HG02571 (cell line): Measurements from ENCODE around the gene DGKI.

ENCODE experiments used
- ATAC-seq: cut with Tn5 transposase; IDR thresholded peaks from one replicate; pipeline ENCODE4 v1.9.1; 2021; ENCODE audit warnings: mild to moderate bottlenecking, moderate library complexity; ENCODE audit not compliant: unreplicated experiment

DGKI gene

GRCh38 chr7:137791930-137792329, 54.8 kb downstream of the DGKI start:
- no peak for ATAC-seq

DNA sequence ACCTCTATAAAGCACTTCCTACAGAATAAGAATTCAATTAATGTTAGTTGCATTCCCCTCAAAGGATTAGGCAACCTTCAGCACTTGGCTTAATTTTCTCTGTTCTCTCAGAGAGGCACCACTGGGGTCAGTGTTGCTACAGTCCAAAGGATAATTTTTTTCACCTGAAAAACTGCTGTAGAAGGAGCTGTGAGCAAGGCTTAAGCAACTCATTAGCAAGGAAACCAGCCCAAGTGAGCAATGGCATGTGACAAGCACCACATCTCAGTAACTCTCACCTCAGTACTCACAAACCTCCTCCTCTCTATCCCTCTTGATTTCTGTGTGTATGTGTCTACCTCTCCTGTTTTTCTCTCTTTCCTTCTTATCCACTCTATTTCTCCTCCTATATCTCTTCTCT, 55.9 kb downstream of the DGKI start:
- no peak for ATAC-seq

DNA sequence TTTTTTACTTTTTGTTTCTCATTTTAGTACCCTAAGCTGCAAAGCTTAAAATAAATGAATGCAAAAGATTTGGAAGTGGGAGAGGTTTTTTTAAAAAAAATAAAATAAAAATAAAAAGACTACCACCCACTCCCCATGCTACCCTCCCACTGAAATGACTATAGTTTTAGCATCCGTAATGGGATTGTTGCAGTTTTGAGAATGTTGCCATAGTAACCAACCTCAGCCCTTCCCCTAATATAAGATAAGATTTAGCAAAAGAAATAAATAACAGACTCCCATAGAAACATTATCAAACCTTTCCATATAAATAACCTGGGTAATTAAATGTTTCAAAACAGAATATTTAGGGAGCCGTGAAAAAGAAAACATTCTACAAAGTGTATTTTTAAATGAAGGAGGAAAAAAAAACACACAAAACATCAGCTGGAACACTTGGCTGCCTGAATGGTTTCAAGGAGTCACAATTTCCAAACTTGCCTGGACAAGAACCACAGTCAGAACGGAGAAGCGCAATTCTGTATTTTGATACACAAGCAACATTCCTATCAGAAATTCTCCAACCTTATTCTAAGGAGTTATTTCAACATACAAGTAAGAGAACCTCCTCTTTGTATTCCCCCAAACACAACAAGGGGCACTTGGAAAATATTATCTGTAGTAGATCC, 57.4 kb downstream of the DGKI start:
- ATAC-seq: no peak

- ATAC-seq: no peak
These were observed 59.3 kb downstream of the DGKI start for GRCh38 chr7:137787301-137787976.

GRCh38 chr7:137778511-137778910, 68.3 kb downstream of the DGKI start:
- ATAC-seq: no peak

- no peak for ATAC-seq
These were observed 72.0 kb downstream of the DGKI start for GRCh38 chr7:137774793-137775201.

GRCh38 chr7:137772748-137773147, 74.0 kb downstream of the DGKI start:
- no peak for ATAC-seq

DNA sequence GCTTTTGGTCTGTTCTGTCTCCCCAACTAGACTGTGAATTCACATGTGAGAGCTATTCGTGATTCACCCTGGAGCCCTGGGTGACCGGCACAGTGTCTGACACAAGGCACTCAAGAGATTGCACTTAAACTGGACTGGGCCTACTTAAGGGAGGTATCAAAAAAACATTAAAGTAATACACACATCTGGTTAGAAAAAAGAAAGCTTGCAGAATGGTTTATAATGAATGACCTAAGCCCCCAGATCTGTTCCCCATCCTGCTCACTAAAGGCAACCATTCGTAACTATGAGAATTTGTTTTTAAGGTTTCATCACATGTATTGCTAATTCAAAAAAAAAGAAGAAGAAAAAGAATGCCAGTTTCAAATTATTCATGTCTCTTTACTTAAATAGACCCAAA, 74.5 kb downstream of the DGKI start:
- no peak for ATAC-seq

- no peak for ATAC-seq
These were observed 75.1 kb downstream of the DGKI start for GRCh38 chr7:137771679-137772078.

DNA sequence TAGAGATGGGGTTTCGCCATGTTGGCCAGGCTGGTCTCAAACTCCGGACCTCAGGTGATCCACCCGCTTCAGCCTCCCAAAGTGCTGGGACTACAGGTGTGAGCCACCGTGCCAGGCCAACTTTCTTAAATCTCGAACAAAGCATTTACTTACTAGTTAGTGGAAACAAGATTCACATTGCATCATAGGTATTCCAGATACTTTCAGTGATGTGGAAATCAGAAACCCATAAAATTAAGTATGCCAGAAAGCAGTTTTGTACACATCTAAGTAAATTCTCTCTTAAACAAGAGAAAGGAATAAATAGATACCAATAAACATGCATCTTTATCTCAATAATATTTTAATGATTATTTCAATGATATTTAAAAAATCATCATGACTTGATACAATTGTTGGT, 75.5 kb downstream of the DGKI start:
- no peak for ATAC-seq

- ATAC-seq: no peak
These were observed 78.4 kb downstream of the DGKI start for GRCh38 chr7:137768366-137768765.

DNA sequence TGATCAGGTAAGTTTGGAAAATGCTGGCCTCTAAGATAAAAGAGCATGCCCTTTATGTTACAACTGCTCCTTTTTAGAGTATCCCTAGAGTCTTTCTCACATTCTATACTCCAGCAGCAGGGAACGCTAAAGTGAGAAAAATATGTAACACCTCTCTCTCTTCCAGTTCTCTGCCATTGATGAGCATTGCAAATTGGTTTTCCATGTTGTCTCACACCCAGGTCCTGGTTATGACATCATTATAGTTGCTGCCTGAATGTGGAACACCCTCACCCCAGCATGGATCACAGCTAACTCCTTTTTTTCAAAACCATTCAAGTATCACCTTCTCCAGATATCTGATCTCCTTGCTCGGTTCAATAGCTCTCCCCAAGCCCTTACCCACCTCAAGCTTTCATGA, 84.4 kb downstream of the DGKI start:
- no peak for ATAC-seq

- no peak for ATAC-seq
These were observed 86.7 kb downstream of the DGKI start for GRCh38 chr7:137760111-137760510.

DNA sequence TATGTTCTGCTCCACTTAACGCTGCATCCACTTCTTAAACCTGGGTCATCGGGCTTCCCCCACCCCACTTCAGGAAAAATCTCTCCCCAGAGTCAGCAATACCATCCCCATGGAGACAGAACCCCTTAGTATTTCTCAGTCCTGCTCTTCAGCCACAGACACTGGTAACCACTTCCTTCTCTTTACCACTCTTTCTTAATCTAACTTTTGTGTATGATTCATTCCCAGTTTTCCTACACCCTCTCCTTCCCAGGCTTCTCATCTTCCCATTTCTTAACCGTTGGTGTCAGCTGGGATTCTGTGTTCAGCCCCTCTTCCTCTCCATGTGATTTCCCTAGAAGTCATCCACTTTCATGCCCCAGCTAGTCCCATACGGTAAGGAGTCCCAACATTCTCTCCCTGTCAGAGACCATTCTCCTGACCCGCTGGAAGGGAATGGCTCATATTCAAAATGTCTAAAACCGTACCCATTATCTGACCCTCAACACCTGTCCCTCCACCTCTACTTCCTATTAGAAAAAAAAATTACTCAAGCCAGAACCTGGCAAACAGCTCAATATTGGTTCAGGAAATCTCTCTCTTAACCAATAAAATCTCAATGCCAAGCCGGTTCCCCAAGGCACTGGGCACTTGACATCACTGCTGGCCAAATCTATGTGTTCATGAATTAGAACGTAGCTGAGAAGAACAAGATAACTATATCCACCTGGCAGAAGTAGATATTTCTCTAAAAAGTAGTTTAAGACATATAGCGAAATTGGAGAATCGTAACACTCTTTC, 89.4 kb downstream of the DGKI start:
- ATAC-seq: no peak

DNA sequence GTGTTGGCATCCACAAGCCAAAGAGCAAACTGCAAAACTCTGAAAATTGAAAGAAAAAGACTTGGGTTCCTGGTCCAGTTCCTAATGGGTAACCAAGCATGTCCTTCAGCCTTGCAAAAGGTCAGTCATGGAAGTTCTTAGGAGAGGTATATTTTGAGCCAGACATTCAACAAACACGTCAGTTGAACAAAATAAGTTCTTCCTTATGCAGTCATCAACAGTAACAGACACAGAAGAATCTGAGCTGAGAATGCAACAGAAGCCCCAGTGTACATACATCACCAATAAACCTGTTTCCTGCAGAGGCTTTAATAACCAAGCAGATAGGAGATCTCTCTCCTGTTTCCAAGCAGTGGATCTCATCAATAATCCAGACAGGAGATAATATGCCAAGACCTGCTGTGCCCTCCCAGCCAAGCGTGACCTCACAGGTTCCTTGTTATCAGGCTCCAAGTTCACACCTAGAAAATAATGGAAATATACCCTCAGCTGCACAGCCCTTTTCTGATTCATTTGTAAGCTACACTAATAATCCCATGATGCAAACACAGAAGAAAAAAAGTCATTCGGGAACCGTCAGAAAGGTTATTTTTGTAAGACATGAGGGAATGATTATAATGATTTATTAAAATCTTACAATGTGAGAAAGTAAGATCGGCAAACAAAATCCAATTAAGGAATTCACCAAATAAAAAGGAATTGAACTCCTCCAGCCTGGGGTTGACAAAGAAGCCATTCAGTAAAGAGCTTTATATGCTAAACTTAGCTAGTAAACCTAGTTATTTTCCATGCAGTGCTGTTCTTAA, 90.7 kb downstream of the DGKI start:
- ATAC-seq: no peak

GRCh38 chr7:137755427-137755826, 91.3 kb downstream of the DGKI start:
- ATAC-seq: no peak

- ATAC-seq: no peak
These were observed 92.6 kb downstream of the DGKI start for GRCh38 chr7:137753948-137754851.

- ATAC-seq: no peak
These were observed 93.2 kb downstream of the DGKI start for GRCh38 chr7:137753575-137753947.

DNA sequence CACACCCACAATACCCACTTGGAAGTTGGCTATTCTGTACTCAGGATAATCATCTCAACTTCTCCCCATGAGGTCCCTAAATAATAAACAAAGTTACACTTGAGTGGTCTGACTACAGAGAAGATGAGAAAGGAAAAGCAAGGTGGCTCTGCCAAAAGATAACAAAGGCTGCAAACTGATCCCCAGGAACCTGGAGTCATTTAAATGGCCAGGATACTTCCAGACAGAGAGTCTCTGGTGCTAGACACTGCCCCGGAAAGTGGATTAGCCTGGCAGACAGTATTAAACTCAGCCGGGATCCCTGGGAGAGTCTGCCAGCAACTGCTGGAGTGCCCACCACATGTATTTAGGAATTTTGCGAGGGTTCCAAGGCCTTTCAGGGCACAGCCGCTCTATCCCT, 93.7 kb downstream of the DGKI start:
- ATAC-seq: no peak

- no peak for ATAC-seq
These were observed 95.3 kb downstream of the DGKI start for GRCh38 chr7:137751361-137752009.
